VCaP (cell line): ENCODE data around the gene CNBP.

ENCODE experiments used
- H3K27ac ChIP-seq: fragments of 450-650 bp; 2 replicates; pipeline ENCODE4 v1.5.1; 2017
- TF ChIP-seq, protein P1 (sequence below): fragments of 450-650 bp; conservative IDR thresholded peaks from 2 replicates; pipeline ENCODE4 v1.5.1; 2017; ENCODE audit warnings: mild to moderate bottlenecking, moderate library complexity

CNBP gene

DNA sequence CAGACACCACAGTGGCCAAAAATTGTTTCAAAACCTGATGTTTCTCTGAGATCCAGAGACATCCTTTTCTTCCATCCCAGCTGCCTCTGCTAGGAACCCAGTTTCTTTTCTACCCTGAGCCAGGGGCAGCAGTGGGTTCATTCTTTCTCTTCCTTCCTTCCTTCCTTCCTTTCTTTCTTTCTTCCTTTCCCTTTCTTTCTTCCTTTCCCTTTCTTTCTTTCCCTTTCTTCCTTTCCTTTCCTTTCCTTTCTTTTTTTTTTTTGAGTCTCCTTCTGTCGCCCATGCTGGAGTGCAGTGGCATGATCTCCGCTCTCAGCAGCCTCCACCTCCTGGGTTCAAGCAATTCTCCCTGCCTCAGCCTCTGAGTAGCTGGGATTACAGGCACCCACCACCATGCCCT is 35.0 kb upstream of the CNBP start:
- TF ChIP-seq, protein P1, sequence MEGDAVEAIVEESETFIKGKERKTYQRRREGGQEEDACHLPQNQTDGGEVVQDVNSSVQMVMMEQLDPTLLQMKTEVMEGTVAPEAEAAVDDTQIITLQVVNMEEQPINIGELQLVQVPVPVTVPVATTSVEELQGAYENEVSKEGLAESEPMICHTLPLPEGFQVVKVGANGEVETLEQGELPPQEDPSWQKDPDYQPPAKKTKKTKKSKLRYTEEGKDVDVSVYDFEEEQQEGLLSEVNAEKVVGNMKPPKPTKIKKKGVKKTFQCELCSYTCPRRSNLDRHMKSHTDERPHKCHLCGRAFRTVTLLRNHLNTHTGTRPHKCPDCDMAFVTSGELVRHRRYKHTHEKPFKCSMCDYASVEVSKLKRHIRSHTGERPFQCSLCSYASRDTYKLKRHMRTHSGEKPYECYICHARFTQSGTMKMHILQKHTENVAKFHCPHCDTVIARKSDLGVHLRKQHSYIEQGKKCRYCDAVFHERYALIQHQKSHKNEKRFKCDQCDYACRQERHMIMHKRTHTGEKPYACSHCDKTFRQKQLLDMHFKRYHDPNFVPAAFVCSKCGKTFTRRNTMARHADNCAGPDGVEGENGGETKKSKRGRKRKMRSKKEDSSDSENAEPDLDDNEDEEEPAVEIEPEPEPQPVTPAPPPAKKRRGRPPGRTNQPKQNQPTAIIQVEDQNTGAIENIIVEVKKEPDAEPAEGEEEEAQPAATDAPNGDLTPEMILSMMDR = no peak
- H3K27ac ChIP-seq = no peak overlapping the region

DNA sequence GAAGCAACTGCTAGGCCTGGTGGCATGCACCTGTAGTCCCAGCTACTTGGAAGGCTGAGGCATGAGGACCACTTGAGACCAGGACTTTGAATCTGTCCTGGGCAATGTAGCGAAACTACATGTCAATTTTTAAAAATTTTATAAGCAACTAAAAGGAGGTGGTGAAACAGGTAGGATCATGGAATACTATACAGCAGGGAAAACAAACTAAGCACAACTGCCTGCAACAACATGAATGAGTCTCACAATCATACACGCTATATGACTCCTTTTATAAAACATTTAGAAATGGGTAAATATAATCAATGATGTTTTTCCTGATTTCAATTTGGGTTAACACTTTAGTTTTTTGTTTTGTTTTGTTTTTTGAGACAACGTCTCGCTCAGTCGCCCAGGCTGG is 29.5 kb upstream of the CNBP start:
- no peak overlapping the region for H3K27ac ChIP-seq
- TF ChIP-seq, protein P1 = no peak

DNA sequence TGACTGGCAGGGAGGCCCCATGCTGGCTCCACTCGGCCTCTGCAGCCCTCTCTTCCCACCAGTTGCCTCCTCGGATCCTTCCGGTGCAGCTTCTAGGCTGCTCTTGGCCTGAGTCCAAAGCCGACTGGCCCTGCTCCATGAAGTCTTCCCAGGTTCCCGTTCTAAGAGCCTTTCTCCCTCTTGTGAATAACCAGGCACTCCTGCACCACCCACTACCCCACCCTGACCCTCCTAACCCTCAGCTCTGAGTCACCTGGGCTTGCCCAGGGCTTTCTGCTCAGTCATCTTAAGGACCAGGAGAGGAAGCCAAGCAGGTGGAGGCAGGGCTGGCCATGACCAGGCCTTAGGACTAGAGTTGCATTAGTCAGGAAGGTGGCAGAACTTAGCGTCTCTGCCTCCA is 28.1 kb upstream of the CNBP start:
- H3K27ac ChIP-seq = peak overlapping the region; percentile 76
- TF ChIP-seq, protein P1 = no peak

DNA sequence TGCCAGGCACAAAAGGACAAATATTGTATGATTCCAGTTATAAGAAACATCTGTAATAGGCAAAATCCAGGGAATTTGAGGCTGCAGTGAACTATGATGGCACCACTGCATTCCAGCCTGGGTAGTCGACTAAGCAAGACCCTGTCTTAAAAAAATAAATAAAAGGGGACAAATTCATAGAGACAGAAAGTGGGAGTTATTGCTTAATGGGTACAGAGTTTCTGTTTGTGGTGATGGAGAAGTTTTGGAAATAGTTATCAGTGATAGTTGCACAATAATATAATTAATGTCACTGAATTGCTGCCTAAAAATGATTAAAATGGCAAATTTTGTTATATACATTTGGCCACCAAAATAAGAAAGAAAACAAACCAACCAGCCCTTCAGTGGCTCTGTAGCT is 27.6 kb upstream of the CNBP start:
- TF ChIP-seq, protein P1 = no peak

DNA sequence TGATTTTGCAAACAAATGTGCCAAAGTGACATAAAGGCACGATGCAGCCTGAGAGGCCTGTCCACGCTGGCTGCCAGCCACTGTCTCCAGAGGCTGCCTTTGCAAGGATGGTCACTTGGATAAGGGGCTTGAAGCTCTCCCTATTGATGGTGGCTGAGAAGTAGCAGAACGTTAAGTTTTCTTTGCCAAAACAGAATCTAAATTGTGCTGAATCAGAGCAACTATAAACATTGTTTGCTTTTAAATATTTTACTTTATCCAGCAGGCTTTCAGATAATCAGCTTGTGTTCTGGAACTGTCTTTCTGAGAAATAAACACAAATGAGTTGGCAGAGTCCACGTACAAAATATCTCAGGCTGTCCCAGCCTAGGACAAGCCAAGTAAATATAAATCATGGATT is 23.8 kb upstream of the CNBP start:
- TF ChIP-seq, protein P1 = no peak
- H3K27ac ChIP-seq = peak overlapping the region; percentile 74

More for the DNA sequence above, 27.6 kb upstream of the CNBP start:
- H3K27ac ChIP-seq = peak overlapping the region; percentile 76

DNA sequence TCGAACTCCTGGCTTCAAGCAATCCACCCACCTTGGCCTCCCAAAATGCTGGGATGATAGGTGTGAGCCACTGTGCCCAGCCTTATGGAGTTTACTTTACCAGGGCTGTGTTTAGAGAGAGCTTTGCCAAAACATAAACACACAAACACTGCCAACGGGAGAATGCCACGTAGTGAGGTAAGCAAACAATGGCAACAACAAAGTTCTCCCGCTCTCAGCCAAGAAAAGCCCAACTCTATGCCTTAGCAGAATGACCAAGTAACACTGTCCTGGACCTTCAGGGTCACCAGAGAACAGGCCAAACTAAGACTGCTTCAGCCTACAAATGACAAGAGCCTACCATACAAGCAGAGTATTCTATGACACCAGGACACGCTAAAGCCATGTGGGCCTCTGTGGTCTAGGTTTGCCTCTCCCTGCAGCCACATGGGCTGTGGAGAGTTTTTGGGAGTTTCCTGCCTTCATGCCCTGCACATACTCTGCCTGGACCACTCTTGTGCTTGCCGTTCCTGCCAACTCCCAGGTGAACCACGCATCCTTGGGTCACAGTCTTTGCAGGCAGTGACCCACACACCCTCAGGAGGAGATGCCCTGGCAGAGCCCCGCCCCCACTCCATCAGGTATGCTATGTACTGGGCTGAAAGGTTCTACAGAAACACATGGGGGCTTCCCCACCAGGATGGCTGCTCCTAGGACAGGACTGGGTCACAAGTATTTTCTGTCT is 21.6 kb upstream of the CNBP start:
- TF ChIP-seq, protein P1 = no peak
- no peak overlapping the region for H3K27ac ChIP-seq

DNA sequence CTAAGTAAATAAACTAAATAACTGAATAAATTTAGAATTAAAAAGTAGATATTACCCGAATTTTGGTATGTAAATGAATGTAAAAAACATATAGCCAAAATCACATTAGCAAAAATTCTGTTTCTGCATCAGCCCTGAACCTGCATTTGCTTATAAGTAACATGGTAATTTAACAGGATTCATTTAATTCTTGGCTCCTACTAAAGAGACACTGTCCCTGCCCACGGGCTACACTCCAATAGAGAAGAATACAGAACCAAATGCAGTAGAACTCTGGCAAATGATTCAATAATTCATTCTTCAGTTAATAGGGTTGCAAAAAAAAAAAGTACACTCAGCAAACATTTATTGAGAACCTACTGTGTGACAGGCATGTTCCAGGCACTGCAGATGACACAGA is 20.8 kb upstream of the CNBP start:
- TF ChIP-seq, protein P1 = no peak

More for the DNA sequence above, 20.8 kb upstream of the CNBP start:
- no peak overlapping the region for H3K27ac ChIP-seq
